Tibial nerve (tissue), 4 donors: Measurements from ENCODE around the gene EBF3. TPM values are rescaled to one million over a fixed set of nuclear protein-coding genes. Genes with fewer than 3 reads are reported as not detected.
A peak's percentile ranks its signal among the peaks of the same experiment; 100 is the strongest.

Experiments used
- DNase-seq, 2 donors: peaks; one replicate each; pipeline ENCODE4 v3.0.0-alpha.2; 2019; ENCODE audit warnings: low spot score in 2 of 2
- H3K27ac ChIP-seq, 4 donors: fragments of 200-600 bp; sonication (generic) in 3 of 4; one replicate each; pipeline ENCODE4 v1.5.1; 2017 to 2019; ENCODE audit warnings: mild to moderate bottlenecking in 1 of 4
- H3K27me3 ChIP-seq, 2 donors: fragments of 200-600 bp; sonication (generic) in 1 of 2; one replicate each; pipeline versions ENCODE4 v1.5.1 to v1.6.0; 2017 to 2019
- H3K36me3 ChIP-seq, 3 donors: fragments of 200-600 bp; sonication (generic); one replicate each; pipeline ENCODE4 v1.5.1; 2018 to 2019
- H3K4me1 ChIP-seq, 4 donors: fragments of 200-600 bp; sonication (generic) in 3 of 4; one replicate each; pipeline ENCODE4 v1.5.1; 2017 to 2019
- H3K4me3 ChIP-seq, 4 donors: fragments of 200-600 bp; sonication (generic) in 3 of 4; one replicate each; pipeline ENCODE4 v1.5.1; 2017 to 2019; ENCODE audit warnings: mild to moderate bottlenecking in 1 of 4, moderate library complexity in 1 of 4
- H3K9me3 ChIP-seq, 4 donors: fragments of 200-600 bp; sonication (generic) in 3 of 4; one replicate each; pipeline ENCODE4 v1.5.1; 2017 to 2019
- EP300 ChIP-seq, 2 donors: sonication (generic); formaldehyde crosslinking; IDR thresholded peaks; one replicate each; pipeline ENCODE4 v1.6.1; 2017; ENCODE audit warnings: antibody characterized with exemption in 2 of 2, mild to moderate bottlenecking in 1 of 2
- POLR2A ChIP-seq, 2 donors: fragments of 450-650 bp; IDR thresholded peaks; one replicate each; pipeline ENCODE4 v1.6.1; 2017; ENCODE audit warnings: antibody characterized with exemption in 2 of 2, mild to moderate bottlenecking in 2 of 2, moderate library complexity in 2 of 2
- WGBS, 2 donors: methylation state at CpG; one replicate each; pipeline ENCODE4 v1.1.5; 2018; 5-methylcytosine and 5-hydroxymethylcytosine counted together
- total RNA-seq, 4 donors: library from RNA; depleted of rRNA; stranded (reverse); fragments of >200 nt; gene quantifications; one replicate each; pipeline ENCODE4 v1.1.0, GENCODE V29; 2016
- TF ChIP-seq, protein P1 (sequence below), 5 experiments: fragments of 200-600 bp in 3 of 5; fragments of 450-650 bp in 2 of 5; sonication (generic) in 3 of 5; IDR thresholded peaks; one replicate each; pipeline ENCODE4 v1.5.1; 2016 to 2019; ENCODE audit warnings: antibody characterized with exemption in 5 of 5, mild to moderate bottlenecking in 3 of 5, moderate library complexity in 2 of 5

EBF3 gene
- total RNA-seq, 4 donors from 2014 or later = 27.3 to 41.0 (median 31.2) TPM

DNA sequence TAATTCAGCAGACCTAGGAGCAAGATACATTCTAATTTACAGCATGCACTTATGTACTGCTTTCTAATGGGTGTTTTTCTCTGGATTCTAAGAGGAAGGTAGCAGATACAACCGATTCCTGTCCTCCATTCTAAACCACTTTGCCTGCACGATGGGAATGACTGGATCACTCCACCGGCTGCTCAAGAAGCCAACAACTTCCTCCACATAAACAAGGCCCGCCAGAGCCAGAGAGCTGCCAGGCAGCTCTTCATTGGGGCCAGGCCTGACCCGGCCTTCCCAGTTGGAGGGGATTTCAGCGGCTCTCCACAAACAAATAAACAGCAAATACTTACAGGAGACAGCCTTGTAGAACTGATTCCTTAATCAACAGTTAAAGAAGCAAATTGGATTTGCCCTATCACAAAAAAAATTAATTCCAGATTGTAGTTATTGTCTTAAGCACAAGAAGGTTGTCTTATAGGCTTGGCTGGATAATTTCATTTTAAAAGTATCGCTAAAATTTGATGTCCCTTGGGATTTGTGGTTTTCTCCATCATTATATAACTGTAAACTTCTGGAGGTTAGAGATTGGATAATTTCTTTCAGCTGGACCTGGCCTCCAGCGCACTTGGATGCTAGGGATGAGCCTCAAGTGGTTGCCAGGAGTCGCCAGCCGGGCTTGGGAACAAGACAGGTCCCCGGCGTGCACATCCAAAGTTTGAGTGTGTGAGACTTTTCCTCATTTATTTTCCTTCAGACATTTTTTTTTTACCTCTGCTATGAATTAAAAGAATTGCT is 20.9 kb downstream of the EBF3 start:
- WGBS, 2 donors = 53 to 57% methylated on average over 12 of the region's 12 CpGs
- Histone ChIP-seq H3K4me1 (peaks cover 0 to 89% (median 10%) of the 10 kb centered on the region in 4 donors), H3K27me3 (no peaks in the 10 kb centered on the region), H3K4me3 (no peak overlapping the region), H3K36me3 (no peaks in the 10 kb centered on the region), H3K27ac (peak overlapping the region in 2 of 4 donors; percentile 26 to 42), H3K9me3 (no peaks in the 10 kb centered on the region)
- TF ChIP-seq EP300 (IDR thresholded peaks at IDR 0.05) = no peak
- TF ChIP-seq, protein P1, sequence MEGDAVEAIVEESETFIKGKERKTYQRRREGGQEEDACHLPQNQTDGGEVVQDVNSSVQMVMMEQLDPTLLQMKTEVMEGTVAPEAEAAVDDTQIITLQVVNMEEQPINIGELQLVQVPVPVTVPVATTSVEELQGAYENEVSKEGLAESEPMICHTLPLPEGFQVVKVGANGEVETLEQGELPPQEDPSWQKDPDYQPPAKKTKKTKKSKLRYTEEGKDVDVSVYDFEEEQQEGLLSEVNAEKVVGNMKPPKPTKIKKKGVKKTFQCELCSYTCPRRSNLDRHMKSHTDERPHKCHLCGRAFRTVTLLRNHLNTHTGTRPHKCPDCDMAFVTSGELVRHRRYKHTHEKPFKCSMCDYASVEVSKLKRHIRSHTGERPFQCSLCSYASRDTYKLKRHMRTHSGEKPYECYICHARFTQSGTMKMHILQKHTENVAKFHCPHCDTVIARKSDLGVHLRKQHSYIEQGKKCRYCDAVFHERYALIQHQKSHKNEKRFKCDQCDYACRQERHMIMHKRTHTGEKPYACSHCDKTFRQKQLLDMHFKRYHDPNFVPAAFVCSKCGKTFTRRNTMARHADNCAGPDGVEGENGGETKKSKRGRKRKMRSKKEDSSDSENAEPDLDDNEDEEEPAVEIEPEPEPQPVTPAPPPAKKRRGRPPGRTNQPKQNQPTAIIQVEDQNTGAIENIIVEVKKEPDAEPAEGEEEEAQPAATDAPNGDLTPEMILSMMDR (IDR thresholded peaks at IDR 0.05) = no peak
- TF ChIP-seq POLR2A (IDR thresholded peaks at IDR 0.05) = no peak
- no peak for DNase-seq

DNA sequence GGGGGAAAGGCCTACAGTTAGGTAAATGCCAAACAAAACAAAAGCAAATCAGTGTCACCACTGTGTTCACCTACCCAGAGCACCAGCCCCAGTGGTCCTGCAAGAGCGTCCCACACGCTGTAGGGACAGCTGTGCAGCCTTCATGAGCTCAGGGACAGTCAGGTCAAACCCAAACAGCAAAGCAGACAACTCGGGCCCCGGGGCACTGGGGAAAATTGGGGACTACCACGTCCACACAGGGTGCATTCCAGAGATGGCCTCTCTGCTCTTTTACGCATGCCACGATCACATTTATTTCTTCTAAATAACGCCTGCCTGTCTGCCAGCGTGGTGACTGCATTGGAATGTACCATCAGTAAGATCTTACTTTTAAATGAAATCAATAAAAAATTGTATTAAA is 21.7 kb downstream of the EBF3 start:
- no peaks in the 10 kb centered on the region for H3K27me3 ChIP-seq
- 70 to 72% methylated on average over 9 of the region's 9 CpGs for WGBS, 2 donors
- no peaks in the 10 kb centered on the region for H3K9me3 ChIP-seq
- no peaks in the 10 kb centered on the region for H3K36me3 ChIP-seq
- no peak for DNase-seq
- peak overlapping the region in 2 of 4 donors; percentile 42 to 50 for H3K27ac ChIP-seq
- peaks cover 0 to 91% (median 8%) of the 10 kb centered on the region in 4 donors for H3K4me1 ChIP-seq
- TF ChIP-seq POLR2A (IDR thresholded peaks at IDR 0.05) = no peak
- TF ChIP-seq EP300 (IDR thresholded peaks at IDR 0.05) = no peak
- H3K4me3 ChIP-seq = no peak overlapping the region

DNA sequence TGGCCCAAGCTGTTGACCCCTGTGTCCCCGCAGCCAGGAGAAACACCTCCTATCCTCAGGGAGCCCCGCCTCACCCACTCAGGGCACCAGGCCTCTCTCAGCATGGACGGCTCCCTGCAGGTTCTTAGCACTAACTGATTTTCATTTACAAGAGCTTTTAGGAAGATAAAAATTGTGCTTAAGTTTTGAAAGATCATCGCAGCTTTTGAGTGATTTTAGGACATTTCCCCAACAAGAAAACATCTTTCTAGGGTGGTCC is 22.1 kb downstream of the EBF3 start:
- Histone ChIP-seq H3K27me3 (no peaks in the 10 kb centered on the region), H3K36me3 (no peaks in the 10 kb centered on the region), H3K27ac (peak overlapping the region in 2 of 4 donors; percentile 42 to 50), H3K9me3 (no peaks in the 10 kb centered on the region), H3K4me3 (no peak overlapping the region), H3K4me1 (peaks cover 0 to 91% (median 7%) of the 10 kb centered on the region in 4 donors)
- DNase-seq = no peak
- TF ChIP-seq, protein P1 (IDR thresholded peaks at IDR 0.05) = no peak
- no peak for TF ChIP-seq POLR2A (IDR thresholded peaks at IDR 0.05)
- no peak for TF ChIP-seq EP300 (IDR thresholded peaks at IDR 0.05)
- WGBS, 2 donors = 83 to 87% methylated on average over 4 of the region's 4 CpGs

DNA sequence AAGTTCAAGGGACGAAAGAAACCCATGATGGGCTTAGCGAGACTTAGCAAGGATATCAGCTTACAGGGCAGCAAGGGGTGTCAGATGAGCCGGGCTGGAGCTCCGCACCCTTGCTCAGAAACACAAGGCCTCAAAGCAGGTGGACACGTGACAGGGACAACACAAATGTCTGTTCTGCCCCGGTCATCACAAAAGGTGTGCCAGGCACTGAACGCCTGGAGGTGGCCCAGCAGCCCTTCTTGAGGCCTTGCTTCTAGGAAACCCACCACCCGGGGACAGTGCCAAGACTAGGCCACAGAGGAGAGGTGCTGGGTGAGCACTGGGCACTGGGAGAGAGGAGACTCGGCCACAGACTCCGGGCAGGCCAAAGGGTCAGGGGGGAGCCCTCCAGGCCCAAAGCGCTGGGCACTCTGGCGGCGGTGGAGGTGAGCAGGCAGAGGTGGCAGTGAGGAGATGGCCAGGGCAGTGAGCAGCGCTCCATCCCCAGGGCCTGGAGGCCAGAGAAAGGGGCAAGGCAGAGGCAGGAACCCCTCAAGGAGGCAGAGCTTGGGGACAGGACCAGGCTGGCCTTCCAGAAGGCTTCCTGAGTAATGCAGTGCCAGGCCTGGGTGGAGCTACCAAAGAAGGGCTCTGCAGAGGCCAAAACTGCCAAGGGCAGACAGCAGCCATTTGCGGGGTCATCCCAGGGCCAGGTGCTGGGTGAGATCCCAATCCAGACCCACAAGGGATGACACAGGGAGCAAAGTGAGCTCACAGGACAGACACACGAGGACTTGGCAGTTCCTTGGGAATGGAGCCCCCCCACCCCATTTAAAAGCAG is 22.7 kb downstream of the EBF3 start:
- TF ChIP-seq, protein P1 (IDR thresholded peaks at IDR 0.05) = no peak
- no peak for TF ChIP-seq POLR2A (IDR thresholded peaks at IDR 0.05)
- no peak for TF ChIP-seq EP300 (IDR thresholded peaks at IDR 0.05)
- 81 to 83% methylated on average over 14 to 16 of the region's 16 CpGs for WGBS, 2 donors
- H3K27ac ChIP-seq = peak overlapping the region in 2 of 4 donors; percentile 42 to 50
- no peaks in the 10 kb centered on the region for H3K36me3 ChIP-seq
- no peaks in the 10 kb centered on the region for H3K9me3 ChIP-seq
- DNase-seq = no peak
- H3K4me3 ChIP-seq = no peak overlapping the region
- H3K4me1 ChIP-seq = peaks cover 0 to 91% (median 9%) of the 10 kb centered on the region in 4 donors
- no peaks in the 10 kb centered on the region for H3K27me3 ChIP-seq

DNA sequence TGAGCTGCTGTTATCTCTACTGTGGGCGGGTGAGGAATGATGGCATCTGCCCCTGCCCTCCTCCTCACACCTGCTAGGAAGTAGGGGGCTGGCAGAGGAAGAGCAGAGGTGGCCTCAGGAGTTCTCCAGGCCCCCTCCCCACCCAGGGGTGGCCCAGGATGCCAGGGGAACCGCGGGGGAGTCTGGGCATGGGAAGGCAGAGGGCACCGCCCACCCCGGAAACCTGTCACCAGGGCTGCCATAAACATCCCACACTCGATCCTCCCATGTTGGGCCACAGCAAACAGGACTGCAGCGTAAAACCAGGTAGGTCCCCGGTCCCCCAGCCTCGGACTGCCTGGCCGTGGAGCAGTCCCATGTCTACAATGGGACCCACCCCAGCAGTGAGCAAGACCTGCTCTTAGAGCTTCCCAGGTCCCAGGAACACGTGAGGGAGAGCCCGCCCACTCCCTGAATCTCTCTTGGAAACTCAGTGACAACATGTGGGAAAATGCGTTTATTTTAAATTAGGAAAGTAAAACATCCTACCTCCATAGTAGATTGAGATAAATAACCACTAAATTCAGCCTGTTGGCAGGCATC is 23.4 kb downstream of the EBF3 start:
- H3K4me1 ChIP-seq = peaks cover 0 to 90% (median 9%) of the 10 kb centered on the region in 4 donors
- DNase-seq = no peak
- WGBS, 2 donors = 80 to 86% methylated on average over 9 to 13 of the region's 13 CpGs

More for the DNA sequence above, 23.4 kb downstream of the EBF3 start:
- TF ChIP-seq, protein P1 (IDR thresholded peaks at IDR 0.05) = no peak
- TF ChIP-seq POLR2A (IDR thresholded peaks at IDR 0.05) = no peak
- no peak for TF ChIP-seq EP300 (IDR thresholded peaks at IDR 0.05)
- peak overlapping the region in 2 of 4 donors; percentile 42 to 48 for H3K27ac ChIP-seq
- no peak overlapping the region for H3K4me3 ChIP-seq
- no peaks in the 10 kb centered on the region for H3K36me3 ChIP-seq
- H3K27me3 ChIP-seq = no peaks in the 10 kb centered on the region
- no peaks in the 10 kb centered on the region for H3K9me3 ChIP-seq
